Nephron (organoid): ENCODE results near the gene EFNB2.

Experiments
- H3K27ac Mint-ChIP-seq, 3 experiments: 2 replicates each; pipeline ENCODE4 v1.8.0; 2020; ENCODE audit warnings: mixed read lengths in 3 of 3, mild to moderate bottlenecking in 2 of 3, moderate library complexity in 1 of 3
- H3K27me3 Mint-ChIP-seq: 2 replicates; pipeline ENCODE4 v1.8.0; 2021; ENCODE audit warnings: low read depth, mild to moderate bottlenecking, moderate library complexity, mixed read lengths
- H3K36me3 Mint-ChIP-seq: 2 replicates; pipeline ENCODE4 v1.8.0; 2020; ENCODE audit warnings: low read depth, mixed read lengths
- H3K4me1 Mint-ChIP-seq: 2 replicates; pipeline ENCODE4 v1.8.0; 2020; ENCODE audit warnings: mixed read lengths
- H3K4me3 Mint-ChIP-seq, 3 experiments: 2 replicates each; pipeline ENCODE4 v1.8.0; 2020; ENCODE audit warnings: mild to moderate bottlenecking in 3 of 3, mixed read lengths in 3 of 3, moderate library complexity in 2 of 3
- H3K9me3 Mint-ChIP-seq: 2 replicates; pipeline ENCODE4 v1.8.0; 2020; ENCODE audit warnings: mixed read lengths
- CTCF ChIP-seq, 3 experiments: fragments of 200-600 bp; sonication (generic); IDR thresholded peaks; one replicate each; pipeline ENCODE4 v1.5.0; 2021; ENCODE audit warnings: antibody characterized with exemption in 3 of 3; ENCODE audit not compliant: unreplicated experiment in 3 of 3

EFNB2 gene

GRCh38 chr13:106525865-106526264, 9.6 kb downstream of the EFNB2 start:
- peaks cover 40% of the 10 kb centered on the region for H3K27me3 Mint-ChIP-seq
- no peak for TF ChIP-seq CTCF (IDR thresholded peaks at IDR 0.05; ENCODE audit: unreplicated experiment in 3 of 3)
- peaks cover 68% of the 10 kb centered on the region for H3K4me1 Mint-ChIP-seq
- H3K36me3 Mint-ChIP-seq: no peaks in the 10 kb centered on the region
- no peak overlapping the region for H3K27ac Mint-ChIP-seq
- no peak overlapping the region for H3K4me3 Mint-ChIP-seq
- no peaks in the 10 kb centered on the region for H3K9me3 Mint-ChIP-seq

GRCh38 chr13:106524108-106524507, 11.4 kb downstream of the EFNB2 start:
- TF ChIP-seq CTCF (IDR thresholded peaks at IDR 0.05; ENCODE audit: unreplicated experiment in 3 of 3): no peak
- Mint-ChIP-seq H3K27ac (no peak overlapping the region), H3K4me1 (peaks cover 66% of the 10 kb centered on the region), H3K9me3 (no peaks in the 10 kb centered on the region), H3K4me3 (no peak overlapping the region), H3K27me3 (peaks cover 41% of the 10 kb centered on the region), H3K36me3 (peaks cover 4% of the 10 kb centered on the region)

GRCh38 chr13:106523576-106523975, 11.9 kb downstream of the EFNB2 start:
- H3K4me3 Mint-ChIP-seq: no peak overlapping the region
- peaks cover 69% of the 10 kb centered on the region for H3K4me1 Mint-ChIP-seq
- no peaks in the 10 kb centered on the region for H3K9me3 Mint-ChIP-seq
- peaks cover 36% of the 10 kb centered on the region for H3K27me3 Mint-ChIP-seq
- no peak for TF ChIP-seq CTCF (IDR thresholded peaks at IDR 0.05; ENCODE audit: unreplicated experiment in 3 of 3)
- H3K36me3 Mint-ChIP-seq: peaks cover 7% of the 10 kb centered on the region
- H3K27ac Mint-ChIP-seq: no peak overlapping the region

- Mint-ChIP-seq H3K36me3 (peaks cover 10% of the 10 kb centered on the region), H3K9me3 (no peaks in the 10 kb centered on the region), H3K4me3 (peak overlapping the region in 2 of 3 experiments; percentile 11 to 49), H3K27me3 (peaks cover 34% of the 10 kb centered on the region), H3K4me1 (peaks cover 68% of the 10 kb centered on the region), H3K27ac (peak overlapping the region; percentile 12 to 70 (median 64))
- TF ChIP-seq CTCF (IDR thresholded peaks at IDR 0.05; ENCODE audit: unreplicated experiment in 3 of 3): no peak
Measured at GRCh38 chr13:106522898-106523525, 12.4 kb downstream of the EFNB2 start.

GRCh38 chr13:106522112-106522705, 13.3 kb downstream of the EFNB2 start:
- Mint-ChIP-seq H3K36me3 (peaks cover 12% of the 10 kb centered on the region), H3K9me3 (no peaks in the 10 kb centered on the region), H3K4me1 (peaks cover 64% of the 10 kb centered on the region), H3K27me3 (peaks cover 34% of the 10 kb centered on the region), H3K27ac (peak overlapping the region in 1 of 3 experiments; percentile 29), H3K4me3 (no peak overlapping the region)
- TF ChIP-seq CTCF (IDR thresholded peaks at IDR 0.05; ENCODE audit: unreplicated experiment in 3 of 3): no peak
